Activated CD4-positive, alpha-beta T cell treated with anti-CD3 and anti-CD28 coated beads, Interleukin-2, amount 10 ng/mL, durations not matched to agents 7 days and 5 days (primary cell): ENCODE data around the gene MNX1. TPM values are rescaled to one million over a fixed set of nuclear protein-coding genes. Genes with fewer than 3 reads are reported as not detected.
A peak's percentile ranks its signal among the peaks of the same experiment; 100 is the strongest.

Source experiments
- CTCF ChIA-PET: fragments of 350-600 bp; sonication (Branson Sonifier 250); formaldehyde crosslinking; loops from one replicate; lab custom pipeline; 2021; ENCODE audit warnings: antibody characterized with exemption; lab: Charles Lee
- POLR2A ChIA-PET: fragments of 350-600 bp; sonication (Branson Sonifier 250); formaldehyde crosslinking; loops from one replicate; lab custom pipeline; 2021; ENCODE audit warnings: antibody characterized with exemption; lab: Charles Lee
- DNase-seq: peaks from one replicate; pipeline ENCODE4 v3.0.0-alpha.2; 2020
- H3K27ac Mint-ChIP-seq: one replicate; pipeline ENCODE4 v1.8.0; 2021; ENCODE audit warnings: mild to moderate bottlenecking, moderate library complexity, mixed read lengths
- H3K27me3 Mint-ChIP-seq: one replicate; pipeline ENCODE4 v1.8.0; 2021; ENCODE audit warnings: mixed read lengths
- H3K36me3 Mint-ChIP-seq: one replicate; pipeline ENCODE4 v1.8.0; 2021; ENCODE audit warnings: low read depth, mixed read lengths
- H3K4me1 Mint-ChIP-seq: one replicate; pipeline ENCODE4 v1.8.0; 2021; ENCODE audit warnings: mixed read lengths
- H3K4me3 Mint-ChIP-seq: one replicate; pipeline ENCODE4 v1.8.0; 2021; ENCODE audit warnings: mild to moderate bottlenecking, moderate library complexity, mixed read lengths
- H3K9me3 Mint-ChIP-seq: one replicate; pipeline ENCODE4 v1.8.0; 2021; ENCODE audit warnings: mixed read lengths
- total RNA-seq, 2 experiments: library from RNA; stranded (reverse); gene quantifications; one replicate each; pipeline ENCODE4 v1.2.3, GENCODE V29; 2021

The MNX1 gene
- total RNA-seq, 2 experiments from 2014 or later = not detected

DNA sequence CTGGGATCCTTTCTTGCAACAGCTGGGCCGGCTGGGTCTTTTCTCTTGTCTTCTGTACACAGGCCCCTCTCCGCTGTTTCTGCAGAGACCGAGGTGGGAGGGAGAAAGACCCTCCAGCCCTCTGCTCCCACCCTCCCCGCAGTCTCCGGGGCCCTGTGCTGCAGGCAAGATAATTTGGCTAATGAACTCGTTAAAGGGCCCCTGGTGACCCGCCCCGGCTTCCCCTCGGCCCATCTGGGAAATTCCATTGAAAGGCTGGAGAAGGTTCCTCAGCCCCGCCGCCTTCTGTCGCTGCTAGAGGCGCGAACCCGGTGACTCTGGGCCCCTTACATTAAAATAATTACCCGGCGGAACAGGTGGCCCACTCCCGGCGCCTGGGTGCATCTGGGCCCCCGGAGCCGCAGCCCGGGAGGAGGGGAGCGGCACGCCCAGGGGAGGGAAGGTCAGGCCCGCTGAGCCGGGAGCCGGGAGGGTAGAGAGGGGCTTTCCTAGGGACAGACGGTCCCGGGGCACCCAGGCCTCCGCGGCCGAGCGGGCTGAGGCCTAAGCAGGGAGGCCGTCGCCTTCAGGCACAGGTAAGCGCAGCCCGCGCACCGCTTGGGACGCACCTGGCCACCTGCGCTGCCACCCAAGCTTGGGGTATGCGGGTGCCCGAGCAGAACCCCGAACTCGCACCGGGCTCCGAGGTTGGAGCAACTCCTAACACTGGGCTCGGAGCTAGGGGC is 7.3 kb upstream of the MNX1 start:
- CTCF ChIA-PET = interaction anchor here (1.3 kb wide), 1 partner anchor 8 kb away, joined by 3 read pairs; the partner anchor contains the start of gene MNX1
- POLR2A ChIA-PET = no interaction called here

DNA sequence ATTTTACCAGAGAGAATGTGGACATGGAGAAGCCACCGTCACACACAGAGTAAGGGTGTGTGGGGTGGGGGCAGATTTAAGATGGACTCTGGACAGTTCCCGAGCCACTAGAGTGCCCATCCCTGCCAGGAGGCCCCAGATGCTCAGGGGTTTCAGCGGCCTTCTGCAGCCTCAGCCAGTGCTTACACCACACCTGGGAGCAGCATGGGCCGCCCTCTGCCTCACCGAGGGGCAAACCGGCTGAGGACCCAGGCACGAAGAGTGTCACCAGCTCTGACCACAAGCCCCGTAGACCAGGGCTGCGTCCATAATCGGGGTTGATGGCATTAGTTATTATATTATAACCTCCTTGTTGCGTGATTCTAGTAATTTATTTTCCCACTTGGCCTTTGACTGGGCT is 6.7 kb upstream of the MNX1 start:
- Mint-ChIP-seq H3K27ac (no peak overlapping the region), H3K9me3 (no peaks in the 10 kb centered on the region), H3K36me3 (no peaks in the 10 kb centered on the region), H3K27me3 (peaks cover 82% of the 10 kb centered on the region), H3K4me3 (no peak overlapping the region), H3K4me1 (peaks cover 13% of the 10 kb centered on the region)
- no peak for DNase-seq
- CTCF ChIA-PET = interaction anchor here (1.3 kb wide), 1 partner anchor 257 kb away, joined by 4 read pairs; no protein-coding TSS in a partner anchor
- POLR2A ChIA-PET = no interaction called here

More for the DNA sequence above, 7.3 kb upstream of the MNX1 start:
- Mint-ChIP-seq H3K4me3 (no peak overlapping the region), H3K27ac (no peak overlapping the region), H3K9me3 (no peaks in the 10 kb centered on the region), H3K36me3 (no peaks in the 10 kb centered on the region), H3K27me3 (peaks cover 82% of the 10 kb centered on the region), H3K4me1 (peaks cover 12% of the 10 kb centered on the region)
- DNase-seq = no peak

DNA sequence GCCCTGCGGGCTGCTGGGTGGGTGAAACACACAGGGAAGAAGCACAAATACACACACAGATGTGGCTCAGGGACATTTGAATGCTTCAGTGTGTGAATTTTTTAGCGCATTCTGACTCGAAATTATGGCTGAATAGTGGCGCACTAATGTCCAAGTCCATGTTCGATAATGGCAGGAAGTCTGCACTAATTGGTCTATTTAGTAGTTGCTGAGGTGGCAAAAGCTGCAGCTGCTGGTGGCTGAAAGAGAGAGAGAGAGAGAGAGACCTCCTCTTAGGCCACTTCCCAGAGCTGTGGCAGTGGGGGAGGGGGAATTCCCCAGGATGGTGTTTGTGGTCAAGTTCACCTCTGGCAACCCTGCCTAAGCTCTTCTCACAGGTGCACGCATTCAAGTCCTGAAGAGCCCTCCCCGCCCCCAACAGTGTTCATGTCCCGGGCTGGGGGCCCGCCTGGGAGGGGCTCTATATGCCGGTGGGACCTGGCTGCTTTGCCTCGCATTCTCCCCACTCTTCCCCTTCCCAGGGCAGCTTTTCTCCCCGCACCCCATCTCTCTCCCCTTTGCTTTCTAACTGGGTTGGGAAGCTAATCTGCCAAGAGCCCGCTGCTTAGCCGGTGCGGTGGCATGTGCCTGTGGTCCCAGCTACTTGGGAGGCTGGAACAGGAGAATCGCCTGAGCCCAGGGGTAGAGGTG is 6.0 kb upstream of the MNX1 start:
- ChIA-PET CTCF (interaction anchor here (1.3 kb wide), 1 partner anchor 257 kb away, joined by 4 read pairs; no protein-coding TSS in a partner anchor), POLR2A (interaction anchor here (0.5 kb wide), 1 partner anchor 22 kb away, joined by 4 read pairs; no protein-coding TSS in a partner anchor)
- no peak overlapping the region for H3K27ac Mint-ChIP-seq
- DNase-seq = no peak
- peaks cover 3% of the 10 kb centered on the region for H3K36me3 Mint-ChIP-seq
- H3K4me3 Mint-ChIP-seq = no peak overlapping the region
- H3K4me1 Mint-ChIP-seq = peaks cover 19% of the 10 kb centered on the region
- no peaks in the 10 kb centered on the region for H3K9me3 Mint-ChIP-seq
- peaks cover 85% of the 10 kb centered on the region for H3K27me3 Mint-ChIP-seq

DNA sequence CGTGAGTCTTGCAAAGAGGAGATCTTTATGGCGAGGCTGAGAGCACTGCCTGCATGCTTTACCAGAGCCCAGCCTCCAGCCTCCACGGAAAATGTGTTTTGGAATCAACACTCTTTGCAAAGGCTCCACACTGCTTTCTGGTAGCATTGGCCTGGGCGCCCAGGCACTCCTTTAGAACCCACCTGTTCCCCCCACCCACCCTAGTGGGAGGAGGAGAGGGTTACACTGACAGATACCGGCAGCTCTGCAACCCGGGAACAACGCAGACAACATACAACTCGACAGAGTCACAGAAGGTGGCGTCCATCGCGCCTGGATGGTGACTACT is 5.5 kb upstream of the MNX1 start:
- H3K9me3 Mint-ChIP-seq = no peaks in the 10 kb centered on the region
- DNase-seq = no peak
- ChIA-PET CTCF (interaction anchor here (1.3 kb wide), 1 partner anchor 258 kb away, joined by 4 read pairs; no protein-coding TSS in a partner anchor), POLR2A (interaction anchor here (0.5 kb wide), 1 partner anchor 23 kb away, joined by 4 read pairs; no protein-coding TSS in a partner anchor)
- no peak overlapping the region for H3K4me3 Mint-ChIP-seq
- peaks cover 3% of the 10 kb centered on the region for H3K36me3 Mint-ChIP-seq
- H3K4me1 Mint-ChIP-seq = peaks cover 23% of the 10 kb centered on the region
- peaks cover 90% of the 10 kb centered on the region for H3K27me3 Mint-ChIP-seq
- H3K27ac Mint-ChIP-seq = no peak overlapping the region

DNA sequence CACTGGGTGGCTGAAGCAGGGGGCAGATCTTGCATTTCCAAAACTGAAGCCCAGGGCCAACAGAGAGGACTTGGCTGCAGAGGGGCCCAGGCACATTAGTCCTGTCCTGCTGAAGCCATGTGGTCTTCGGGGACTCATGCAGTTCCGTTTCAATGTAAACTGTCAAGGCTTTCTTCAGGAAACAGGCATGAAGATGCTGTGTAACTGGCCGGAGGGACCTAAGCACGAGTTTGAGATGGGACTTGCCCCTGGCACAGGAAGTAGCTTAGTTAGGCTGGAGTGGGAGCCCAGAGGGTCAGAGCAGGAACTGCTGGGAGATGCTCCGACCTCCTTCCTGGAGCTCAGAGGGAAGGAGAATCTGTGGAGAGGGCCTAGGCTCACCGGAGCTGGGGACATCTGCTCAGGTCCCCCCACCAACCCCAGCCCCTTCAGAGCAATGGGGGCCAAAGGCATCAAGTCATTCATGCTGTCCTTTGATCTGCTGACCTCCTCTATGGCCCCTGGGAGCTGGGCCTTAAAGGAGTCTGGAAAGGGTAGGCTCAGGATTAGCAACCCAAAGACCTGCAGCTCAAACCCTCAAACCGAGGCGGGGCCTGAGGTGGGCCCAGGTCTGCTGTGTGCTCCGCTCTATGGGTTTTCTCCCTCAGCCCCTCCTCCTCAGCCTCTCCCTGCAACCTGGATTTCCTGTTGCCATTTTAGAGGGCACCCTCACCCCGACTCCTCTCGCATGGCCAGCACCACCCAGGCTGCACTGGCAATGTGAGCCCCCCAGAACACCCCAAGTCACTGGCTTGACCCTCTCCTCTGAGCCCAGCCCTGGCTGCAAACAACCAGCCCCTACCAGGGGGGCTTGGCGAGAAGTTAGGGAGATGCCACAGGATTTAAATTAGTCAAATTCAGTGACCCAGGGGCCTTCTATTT is 4.4 kb upstream of the MNX1 start:
- no peak overlapping the region for H3K27ac Mint-ChIP-seq
- peaks cover 3% of the 10 kb centered on the region for H3K36me3 Mint-ChIP-seq
- CTCF ChIA-PET = interaction anchor here (1.2 kb wide), 1 partner anchor 30 kb away, joined by 3 read pairs; no protein-coding TSS in a partner anchor
- no peak overlapping the region for H3K4me3 Mint-ChIP-seq
- DNase-seq = no peak
- H3K27me3 Mint-ChIP-seq = peaks cover 85% of the 10 kb centered on the region
- POLR2A ChIA-PET = no interaction called here
- no peaks in the 10 kb centered on the region for H3K9me3 Mint-ChIP-seq
- peaks cover 23% of the 10 kb centered on the region for H3K4me1 Mint-ChIP-seq

DNA sequence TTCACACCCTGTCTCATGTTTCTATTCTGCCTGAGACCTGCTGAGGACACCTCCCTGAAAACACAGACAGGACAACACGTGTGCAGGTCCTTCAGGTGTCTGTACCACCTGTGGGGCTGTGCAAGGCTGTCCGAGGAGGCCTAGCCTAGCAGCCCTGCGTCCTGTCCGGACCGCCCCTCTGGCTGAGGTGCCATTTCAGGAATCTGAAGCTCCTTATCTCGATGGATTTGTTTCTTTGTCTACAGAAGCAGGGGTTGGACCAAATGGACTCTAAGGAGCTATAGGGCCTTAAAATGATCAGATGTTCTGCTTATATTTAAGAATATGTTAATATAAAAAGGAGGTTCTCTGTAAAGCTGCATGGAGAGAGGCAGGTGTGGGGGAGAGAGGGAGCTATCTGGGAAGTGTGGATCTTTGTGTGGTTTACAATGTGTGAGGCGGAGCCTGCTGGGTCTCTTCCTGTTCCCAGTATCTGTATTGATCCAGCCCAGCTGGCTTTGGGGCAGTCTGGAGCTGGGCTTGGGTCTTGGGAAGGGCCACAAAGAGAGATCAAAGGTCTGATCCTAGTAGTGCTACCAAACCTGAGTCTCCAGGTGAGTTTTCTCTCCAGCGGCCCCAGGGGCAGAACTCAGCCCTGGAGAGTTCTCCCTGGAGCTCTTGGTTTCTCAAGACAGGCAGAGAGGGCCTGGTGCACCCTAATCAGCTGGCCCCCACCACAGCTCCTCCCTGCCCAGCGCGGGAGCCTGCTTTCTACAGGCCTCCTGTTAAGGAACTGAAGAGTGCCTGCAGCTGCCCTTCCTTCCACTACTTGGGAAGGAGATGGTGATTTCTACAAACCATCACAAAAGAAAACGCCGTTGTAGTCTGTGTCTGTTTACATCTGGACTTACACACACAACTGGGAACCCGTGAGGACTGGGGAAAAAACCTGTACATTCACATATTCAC is 3.4 kb upstream of the MNX1 start:
- Mint-ChIP-seq H3K27ac (no peak overlapping the region), H3K4me1 (peaks cover 26% of the 10 kb centered on the region), H3K36me3 (peaks cover 3% of the 10 kb centered on the region), H3K27me3 (peaks cover 82% of the 10 kb centered on the region), H3K9me3 (no peaks in the 10 kb centered on the region), H3K4me3 (no peak overlapping the region)
- ChIA-PET POLR2A (no interaction called here), CTCF (interaction anchor here (1.0 to 2.2 kb wide), 4 partner anchors 11 to 1219 kb away, joined by 3 to 5 read pairs (median 4); no protein-coding TSS in a partner anchor)
- no peak for DNase-seq

DNA sequence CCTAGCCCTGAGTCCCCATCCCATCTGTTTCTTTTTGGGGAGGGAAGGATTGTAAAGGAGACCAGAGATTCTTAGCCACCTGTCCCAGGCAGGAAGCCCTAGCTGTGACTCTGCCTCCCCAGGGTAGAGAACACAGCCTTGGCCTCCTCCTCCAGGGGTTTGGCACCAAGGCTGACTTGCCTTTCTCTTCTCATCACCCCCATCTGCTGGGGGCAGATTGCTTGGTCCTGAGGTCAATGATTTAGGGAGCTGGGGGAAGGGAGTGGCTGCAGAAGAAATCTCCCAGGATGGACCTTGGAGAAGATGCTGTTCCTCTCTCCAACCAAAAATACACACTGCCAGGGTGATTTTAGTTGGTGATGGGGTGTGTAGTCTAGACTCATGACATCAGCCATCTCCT is 2.6 kb upstream of the MNX1 start:
- Mint-ChIP-seq H3K27me3 (peaks cover 82% of the 10 kb centered on the region), H3K36me3 (peaks cover 3% of the 10 kb centered on the region), H3K4me1 (peaks cover 23% of the 10 kb centered on the region), H3K27ac (no peak overlapping the region), H3K4me3 (no peak overlapping the region), H3K9me3 (no peaks in the 10 kb centered on the region)
- ChIA-PET CTCF (interaction anchor here (1.0 to 2.2 kb wide), 3 partner anchors 10 to 1218 kb away, joined by 3 to 5 read pairs (median 4); no protein-coding TSS in a partner anchor), POLR2A (no interaction called here)
- no peak for DNase-seq

DNA sequence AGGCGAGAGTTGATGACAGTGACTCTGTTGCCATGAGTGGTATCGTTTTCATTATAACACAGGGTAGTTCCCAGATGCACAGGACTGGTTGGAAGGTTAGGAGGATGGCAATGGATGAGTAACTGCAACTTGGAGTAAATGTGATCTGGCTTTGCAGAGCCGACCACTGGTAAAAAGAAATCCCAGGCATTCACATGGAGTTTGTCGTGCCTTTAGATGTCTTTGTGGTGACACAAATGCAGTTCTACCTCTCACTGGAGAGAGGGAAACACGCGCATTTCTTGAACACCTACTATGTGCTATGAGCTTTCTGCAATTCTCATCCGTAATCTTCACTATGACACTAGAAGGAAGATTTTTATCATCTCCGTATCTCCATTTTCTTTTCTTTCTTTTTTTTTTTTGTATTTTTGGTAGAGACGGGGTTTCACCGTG is 1.7 kb upstream of the MNX1 start:
- no peak overlapping the region for H3K4me3 Mint-ChIP-seq
- no peak overlapping the region for H3K27ac Mint-ChIP-seq
- peaks cover 85% of the 10 kb centered on the region for H3K27me3 Mint-ChIP-seq
- DNase-seq = no peak
- H3K36me3 Mint-ChIP-seq = peaks cover 3% of the 10 kb centered on the region
- CTCF ChIA-PET = interaction anchor here (1.2 to 2.2 kb wide), 2 partner anchors 9 to 21 kb away, joined by 4 to 5 read pairs; no protein-coding TSS in a partner anchor
- no peaks in the 10 kb centered on the region for H3K9me3 Mint-ChIP-seq
- POLR2A ChIA-PET = no interaction called here
- peaks cover 23% of the 10 kb centered on the region for H3K4me1 Mint-ChIP-seq

DNA sequence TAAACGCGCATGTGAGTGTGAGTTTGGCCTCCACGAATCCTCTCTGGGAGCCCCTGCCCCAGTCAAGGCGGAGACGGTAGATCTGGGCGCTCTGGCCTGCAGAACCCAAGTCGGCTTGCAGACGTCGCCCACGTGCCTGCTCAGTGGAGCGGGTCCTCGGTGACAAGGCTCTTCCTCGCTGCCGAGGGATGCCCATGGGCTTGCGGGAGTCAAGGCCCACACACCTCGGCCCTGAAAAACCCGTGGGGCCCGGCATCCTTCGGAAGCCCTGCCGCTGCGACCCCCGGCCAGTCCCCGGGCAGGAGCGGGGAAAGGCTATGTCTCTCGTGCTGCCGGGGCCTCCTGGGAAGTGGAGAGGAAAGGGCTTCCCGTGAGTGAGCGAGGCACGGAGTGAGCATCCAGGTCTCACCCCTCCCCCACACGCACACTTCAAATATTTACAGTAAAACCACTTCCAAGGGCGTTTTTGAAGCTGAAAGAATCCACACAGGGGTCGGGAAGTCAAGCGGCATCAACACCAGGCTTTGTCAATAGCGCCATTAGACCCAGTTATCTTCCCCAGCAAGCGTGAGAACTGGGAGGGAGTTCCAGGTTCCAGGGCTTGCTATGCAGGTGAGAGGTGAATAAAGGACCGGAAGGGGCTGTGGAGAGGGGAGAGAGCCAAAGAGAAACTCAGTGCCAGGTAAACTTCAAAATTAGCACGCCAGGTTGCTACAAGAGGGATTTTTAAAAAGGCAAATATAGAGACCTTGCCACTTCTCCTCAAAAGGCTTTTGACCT is 1.1 kb upstream of the MNX1 start:
- Mint-ChIP-seq H3K27me3 (peaks cover 83% of the 10 kb centered on the region), H3K27ac (peak overlapping the region; percentile 5), H3K4me3 (peak overlapping the region; percentile 32), H3K36me3 (peaks cover 3% of the 10 kb centered on the region), H3K4me1 (peaks cover 20% of the 10 kb centered on the region), H3K9me3 (no peaks in the 10 kb centered on the region)
- ChIA-PET CTCF (interaction anchor here (2.2 kb wide), 1 partner anchor 8 kb away, joined by 5 read pairs; no protein-coding TSS in a partner anchor), POLR2A (no interaction called here)
- DNase-seq = no peak

DNA sequence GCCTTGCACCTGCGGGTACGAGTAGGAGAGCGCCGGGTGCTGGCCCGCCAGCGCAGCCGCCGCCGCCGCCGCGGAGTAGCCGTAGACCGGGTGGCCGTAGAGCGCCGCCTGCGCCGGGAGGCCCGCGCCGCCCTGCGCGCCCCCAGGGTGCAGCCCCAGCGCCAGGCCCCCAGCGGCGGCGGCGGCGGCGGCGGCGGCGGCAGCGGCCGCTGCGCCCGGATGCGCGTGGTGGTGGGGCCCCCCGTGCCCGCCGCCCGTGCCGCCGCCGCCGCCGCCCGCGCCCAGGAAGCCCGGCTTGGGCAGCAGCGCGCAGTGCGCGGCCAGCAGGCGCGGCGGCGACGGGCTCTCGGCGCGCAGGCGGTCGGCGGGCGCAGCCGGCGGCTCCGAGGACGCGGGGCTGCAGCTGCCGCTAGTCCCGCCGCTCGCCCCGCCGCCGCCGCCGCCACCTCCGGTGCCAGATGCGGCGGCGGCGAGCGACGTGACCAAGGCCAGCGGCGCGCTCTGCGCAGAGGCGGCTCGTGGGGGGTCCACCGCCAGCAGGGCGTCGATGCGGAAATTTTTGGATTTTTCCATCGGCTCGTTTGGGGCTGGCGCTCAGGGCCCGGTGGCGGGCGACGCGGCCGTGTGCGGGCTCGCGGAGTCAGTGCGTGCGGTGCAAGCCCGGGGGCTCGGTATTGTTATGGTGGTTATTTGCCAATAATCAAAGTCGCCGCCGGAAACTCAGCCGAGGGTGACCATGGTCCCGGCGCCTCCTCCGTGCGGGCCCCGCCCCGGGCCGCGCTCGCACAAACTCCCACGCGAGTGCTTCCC is 480 bp downstream of the MNX1 start:
- Mint-ChIP-seq H3K27ac (no peak overlapping the region), H3K27me3 (peaks cover 74% of the 10 kb centered on the region), H3K4me1 (peaks cover 15% of the 10 kb centered on the region), H3K4me3 (peak overlapping the region; percentile 36), H3K9me3 (no peaks in the 10 kb centered on the region), H3K36me3 (peaks cover 3% of the 10 kb centered on the region)
- CTCF ChIA-PET = interaction anchor here (0.6 to 1.6 kb wide), 2 partner anchors 9 to 109 kb away, joined by 3 read pairs; no protein-coding TSS in a partner anchor
- POLR2A ChIA-PET = no interaction called here
- DNase-seq = no peak
